ENCODE data around the gene SOHLH1. TPM values are rescaled to one million over a fixed set of nuclear protein-coding genes. Genes with fewer than 3 reads are reported as not detected.

SOHLH1 gene
- total and polyA plus RNA-seq, 10 of the 15 experiments (the other 5 are each of a cell fraction or from before 2014, with no cell fraction given), result not detected

- in situ Hi-C loops (cut with MboI) (no loop called here), intact Hi-C loops (cut with micrococcal nuclease; ENCODE audit: unreplicated experiment) (no loop called here)
- H3K4me2 ChIP-seq (ENCODE audit: control insufficient read depth, insufficient read depth), result no peak overlapping the region
- no peaks in the 10 kb centered on the region for H3K9me3 ChIP-seq (replicated peaks; ENCODE audit: control insufficient read depth, insufficient read depth, low read length)
- DNase-seq (ENCODE audit: low read depth, low spot score), result no peak
- H4K20me1 ChIP-seq (ENCODE audit: control insufficient read depth, insufficient read depth), result no peaks in the 10 kb centered on the region
- H3K4me3 ChIP-seq, result no peak overlapping the region
- ChIA-PET CTCF (no interaction called here), SMC1A (ENCODE audit: uncharacterized antibody, unreplicated experiment) (no interaction called here), POLR2A (no interaction called here), RAD21 (ENCODE audit: unreplicated experiment) (no interaction called here)
- H3K79me2 ChIP-seq (ENCODE audit: control insufficient read depth, insufficient read depth, low read length), result no peaks in the 10 kb centered on the region
- ATAC-seq, result no peak
- 46% methylated on average over 15 of the region's 15 CpGs for WGBS (ENCODE audit: insufficient coverage, insufficient replicate concordance, low lambda C conversion rate, missing lambda C conversion rate)
- H2AFZ ChIP-seq (ENCODE audit: control insufficient read depth, low read depth, low read length), result no peak overlapping the region
- TF ChIP-seq ATF2 (IDR thresholded peaks at IDR 0.05; ENCODE audit: low read length) (no peak), NFIC (IDR thresholded peaks at IDR 0.05; ENCODE audit: low read depth, low read length) (no peak), SRF (IDR thresholded peaks at IDR 0.05; ENCODE audit: low read depth in 2 of 2, low read length in 2 of 2) (no peak), TAF1 (IDR thresholded peaks at IDR 0.05; ENCODE audit: borderline replicate concordance, low read depth, low read length) (no peak), REST (IDR thresholded peaks at IDR 0.05; ENCODE audit: low read depth, low read length) (no peak), EZH2 (IDR thresholded peaks at IDR 0.05; ENCODE audit: borderline replicate concordance, control insufficient read depth, low read depth, low read length) (no peak), CEBPZ (IDR thresholded peaks at IDR 0.05; ENCODE audit: low read depth, low read length) (no peak), GATAD2B (conservative IDR thresholded peaks at IDR 0.05; ENCODE audit: low read depth) (no peak), TBL1XR1 (IDR thresholded peaks at IDR 0.05; ENCODE audit: low read depth, low read length) (no peak), SMARCA5 (IDR thresholded peaks at IDR 0.05) (no peak), TCF3 (IDR thresholded peaks at IDR 0.05; ENCODE audit: borderline replicate concordance, insufficient read depth, low read depth, low read length) (no peak), KDM1A (IDR thresholded peaks at IDR 0.05; ENCODE audit: borderline replicate concordance) (no peak), IKZF2 (IDR thresholded peaks at IDR 0.05) (no peak), MAX (IDR thresholded peaks at IDR 0.05; ENCODE audit: low read depth, low read length) (no peak), EED (IDR thresholded peaks at IDR 0.05; ENCODE audit: low read depth) (no peak), FOXM1 (IDR thresholded peaks at IDR 0.05; ENCODE audit: low read depth, low read length) (no peak)
- no peak overlapping the region for H3K27ac ChIP-seq (ENCODE audit: control insufficient read depth, insufficient read depth)
- no peaks in the 10 kb centered on the region for H3K4me1 ChIP-seq (ENCODE audit: control insufficient read depth, insufficient read depth, low read length)
- H3K36me3 ChIP-seq (ENCODE audit: control insufficient read depth in 2 of 2, insufficient read depth in 2 of 2, low read length in 1 of 2), result no peaks in the 10 kb centered on the region
- no peak for FAIRE-seq
- H3K27me3 ChIP-seq (replicated peaks in 1 of 2; ENCODE audit: control insufficient read depth in 2 of 2, insufficient read depth in 2 of 2, low read length in 1 of 2), result no peaks in the 10 kb centered on the region
- BruUV-seq (replicated peaks), result no TSS peak
- H3K9ac ChIP-seq (ENCODE audit: control insufficient read depth, insufficient read depth, low read length), result no peak overlapping the region
Observed at GRCh38 chr9:135700525-135700924, 1.2 kb upstream of the SOHLH1 start.

Data from GM12878 (cell line).